B cell (primary cell): ENCODE results near the gene MRPL20. TPM values are rescaled to one million over a fixed set of nuclear protein-coding genes. Genes with fewer than 3 reads are reported as not detected.
A peak's percentile ranks its signal among the peaks of the same experiment; 100 is the strongest.

Source experiments
- ATAC-seq: fragments of 200-7000 bp; cut with Tn5 transposase; one replicate; pipeline ENCODE4 v1.10.0; 2021; ENCODE audit warnings: low read depth, mild to moderate bottlenecking, moderate number of reproducible peaks, moderate library complexity
- CTCF ChIA-PET: fragments of 350-600 bp; sonication (Branson Sonifier 250); formaldehyde crosslinking; loops from one replicate; lab custom pipeline; 2021; ENCODE audit warnings: antibody characterized with exemption, inconsistent platforms; lab: Charles Lee
- POLR2A ChIA-PET: fragments of 350-600 bp; sonication (Branson Sonifier 250); formaldehyde crosslinking; loops from one replicate; lab custom pipeline; 2021; ENCODE audit warnings: antibody characterized with exemption; lab: Charles Lee
- DNase-seq: peaks from one replicate; pipeline ENCODE4 v3.0.0; 2013
- H2AFZ ChIP-seq: 2 replicates; pipeline ENCODE4 v1.6.1; 2012; ENCODE audit warnings: mild to moderate bottlenecking, low read depth, low read length; ENCODE audit not compliant: insufficient read depth, poor library complexity, severe bottlenecking
- H3K27ac ChIP-seq, 2 donors: 1 replicate in 1 of 2; 2 replicates in 1 of 2; pipeline ENCODE4 v1.5.1; 2012 to 2013; ENCODE audit warnings: low read length in 2 of 2, mild to moderate bottlenecking in 2 of 2, moderate library complexity in 1 of 2
- H3K27me3 ChIP-seq, 4 experiments: fragments of 200-600 bp in 1 of 4; sonication (generic) in 1 of 4; replicated peaks in 1 of 4; 1 replicate in 2 of 4; 2 replicates in 2 of 4; pipeline versions ENCODE4 v1.6.1 to v1.7.0; 2013 to 2016; ENCODE audit warnings: low read length in 3 of 4, mild to moderate bottlenecking in 2 of 4, mixed read lengths in 1 of 4, moderate library complexity in 1 of 4; ENCODE audit not compliant: insufficient read depth in 4 of 4, control insufficient read depth in 3 of 4; ENCODE audit errors: control extremely low read depth in 1 of 4
- H3K36me3 ChIP-seq, 2 experiments: replicated peaks in 1 of 2; 1 replicate in 1 of 2; 2 replicates in 1 of 2; pipeline versions ENCODE4 v1.6.1 to v1.7.1; 2013; ENCODE audit warnings: low read length in 1 of 2; ENCODE audit not compliant: insufficient read depth in 2 of 2, control insufficient read depth in 1 of 2; ENCODE audit errors: control extremely low read depth in 1 of 2, extremely low read depth in 1 of 2
- H3K4me1 ChIP-seq, 2 donors: fragments of 200-600 bp in 1 of 2; sonication (generic) in 1 of 2; 1 replicate in 1 of 2; 2 replicates in 1 of 2; pipeline versions ENCODE4 v1.5.1 to v1.6.1; 2013 to 2017; ENCODE audit warnings: low read length in 2 of 2; ENCODE audit not compliant: control insufficient read depth in 2 of 2, insufficient read depth in 2 of 2
- H3K4me2 ChIP-seq: replicated peaks from 2 replicates; pipeline ENCODE3; 2012; ENCODE audit warnings: mild to moderate bottlenecking, low read depth, low read length; ENCODE audit not compliant: poor library complexity, severe bottlenecking
- H3K4me3 ChIP-seq, 5 experiments: fragments of 200-600 bp in 1 of 5; sonication (generic) in 1 of 5; 1 replicate in 3 of 5; 2 replicates in 2 of 5; pipeline versions ENCODE4 v1.5.1 to v1.7.0; 2011 to 2016; ENCODE audit warnings: low read length in 4 of 5, mild to moderate bottlenecking in 4 of 5, low read depth in 2 of 5, control low read depth in 1 of 5, moderate library complexity in 1 of 5; ENCODE audit not compliant: insufficient read depth in 1 of 5; ENCODE audit errors: control extremely low read depth in 1 of 5, extremely low read depth in 1 of 5
- H3K79me2 ChIP-seq: fragments of 200-600 bp; sonication (generic); one replicate; pipeline ENCODE4 v1.6.0; 2016; ENCODE audit warnings: low read length; ENCODE audit not compliant: control insufficient read depth, insufficient read depth
- H3K9ac ChIP-seq: fragments of 200-600 bp; sonication (generic); 2 replicates; pipeline ENCODE4 v1.6.1; 2017; ENCODE audit warnings: mild to moderate bottlenecking, low read length, moderate library complexity
- H3K9me3 ChIP-seq, 3 donors: one replicate each; pipeline versions ENCODE4 v1.6.1 to v1.7.1; 2013; ENCODE audit warnings: low read length in 2 of 3; ENCODE audit not compliant: control insufficient read depth in 2 of 3, insufficient read depth in 1 of 3; ENCODE audit errors: control extremely low read depth in 1 of 3
- H4K20me1 ChIP-seq: 2 replicates; pipeline ENCODE4 v1.6.0; 2012; ENCODE audit warnings: mild to moderate bottlenecking, low read length; ENCODE audit not compliant: insufficient read depth, control insufficient read depth, poor library complexity, severe bottlenecking
- H3K27ac Mint-ChIP-seq: one replicate; pipeline ENCODE4 v1.8.0; 2021; ENCODE audit warnings: mixed read lengths
- H3K27me3 Mint-ChIP-seq: one replicate; pipeline ENCODE4 v1.8.0; 2021; ENCODE audit warnings: mixed read lengths
- H3K4me1 Mint-ChIP-seq: one replicate; pipeline ENCODE4 v1.8.0; 2021; ENCODE audit warnings: mixed read lengths
- H3K4me3 Mint-ChIP-seq: one replicate; pipeline ENCODE4 v1.8.0; 2021; ENCODE audit warnings: mixed read lengths
- H3K9me3 Mint-ChIP-seq: one replicate; pipeline ENCODE4 v1.8.0; 2022; ENCODE audit warnings: mixed read lengths; ENCODE audit not compliant: insufficient read depth
- CTCF ChIP-seq: fragments of 200-600 bp; IDR thresholded peaks from one replicate; pipeline ENCODE4 v1.8.0; 2022; ENCODE audit warnings: antibody characterized with exemption, mild to moderate bottlenecking
- EZH2 ChIP-seq: IDR thresholded peaks from 2 replicates; pipeline ENCODE4 v1.6.1; 2012; ENCODE audit warnings: borderline replicate concordance, low read depth, mild to moderate bottlenecking, moderate library complexity, low read length; ENCODE audit not compliant: insufficient read depth, poor library complexity, severe bottlenecking
- WGBS: methylation state at CpG from one replicate; pipeline ENCODE4 v1.1.5; 2013; ENCODE audit warnings: missing lambda C conversion rate; ENCODE audit not compliant: insufficient coverage; 5-methylcytosine and 5-hydroxymethylcytosine counted together
- intact Hi-C: fragments of 100-400 bp; cut with micrococcal nuclease; formaldehyde crosslinking; loops from one replicate; pipeline ENCODE4 v1.10.0; 2022
- polyA plus RNA-seq: library from polyadenylated mRNA; depleted of rRNA; stranded (reverse); fragments of >200 nt; gene quantifications from 2 replicates; pipeline ENCODE4 v1.2.3, GENCODE V29; 2012
- total RNA-seq, 2 donors: library from RNA; stranded (reverse); fragments of 120-200 nt in 1 of 2; gene quantifications; 1 replicate in 1 of 2; 2 replicates in 1 of 2; pipeline versions ENCODE4 v1.2.3 to v1.2.4, GENCODE V29; 2013 to 2022

Gene MRPL20
- total and polyA plus RNA-seq, 2 donors (not counting 1 experiment from before 2014, with no cell fraction given), result 55.9 to 119 TPM

- Mint-ChIP-seq H3K27ac (no peak overlapping the region), H3K4me3 (no peak overlapping the region), H3K4me1 (peaks cover 23% of the 10 kb centered on the region), H3K27me3 (peaks cover 25% of the 10 kb centered on the region), H3K9me3 (no peaks in the 10 kb centered on the region)
- WGBS, result 2% methylated on average over 43 of the region's 52 CpGs
- intact Hi-C loops, result no loop called here
- ChIA-PET CTCF (no interaction called here), POLR2A (interaction anchor here (0.6 to 0.7 kb wide), 2 partner anchors 14 to 51 kb away, joined by 3 read pairs; no protein-coding TSS in a partner anchor)
- TF ChIP-seq CTCF, result no peak
- TF ChIP-seq EZH2, result no peak
- Histone ChIP-seq H3K27ac (no peak overlapping the region), H3K4me2 (peak overlapping the region; percentile 55), H3K79me2 (no peaks in the 10 kb centered on the region), H3K4me3 (no peak overlapping the region), H3K36me3 (no peaks in the 10 kb centered on the region), H4K20me1 (peaks cover 6% of the 10 kb centered on the region), H3K9ac (no peak overlapping the region), H3K4me1 (peaks cover 39 to 42% of the 10 kb centered on the region in 2 donors), H3K27me3 (peaks cover 0 to 70% (median 19%) of the 10 kb centered on the region in 4 experiments), H3K9me3 (peaks cover 0 to 13% (median 0%) of the 10 kb centered on the region in 3 donors), H2AFZ (no peak overlapping the region)
- no peak for ATAC-seq
- no peak for DNase-seq
Observed at GRCh38 chr1:1355416-1355815, 51.7 kb downstream of the MRPL20 start.

GRCh38 chr1:1354271-1355247 lies 52.5 kb downstream of the MRPL20 start:
- H3K9me3 Mint-ChIP-seq, result no peaks in the 10 kb centered on the region
- 15% methylated on average over 114 of the region's 116 CpGs for WGBS
- TF ChIP-seq CTCF (no peak), EZH2 (peak; percentile 73)
- Histone ChIP-seq H3K4me2 (peak overlapping the region; percentile 55), H3K9ac (no peak overlapping the region), H3K27ac (no peak overlapping the region), H3K4me1 (peaks cover 39 to 42% of the 10 kb centered on the region in 2 donors), H3K4me3 (no peak overlapping the region), H3K27me3 (peaks cover 0 to 63% (median 19%) of the 10 kb centered on the region in 4 experiments), H3K36me3 (no peaks in the 10 kb centered on the region), H4K20me1 (peaks cover 6% of the 10 kb centered on the region), H3K79me2 (no peaks in the 10 kb centered on the region), H2AFZ (no peak overlapping the region), H3K9me3 (peaks cover 0 to 13% (median 0%) of the 10 kb centered on the region in 3 donors)
- ATAC-seq (no peak), DNase-seq (peak; percentile 58)
- peak overlapping the region; percentile 55 for H3K4me3 Mint-ChIP-seq
- peaks cover 23% of the 10 kb centered on the region for H3K4me1 Mint-ChIP-seq
- intact Hi-C loops, result no loop called here
- H3K27ac Mint-ChIP-seq, result peak overlapping the region; percentile 65
- H3K27me3 Mint-ChIP-seq, result peaks cover 25% of the 10 kb centered on the region
- POLR2A ChIA-PET, result interaction anchor here (0.7 kb wide), 1 partner anchor 50 kb away, joined by 3 read pairs; no protein-coding TSS in a partner anchor
- CTCF ChIA-PET, result no interaction called here
